ENCODE data around the gene CLPSL2.
"Not testable (repeated sequence)": the region's sequence is repeated elsewhere in the genome, so short reads cannot be mapped to it uniquely, and the experiment has no call there.

CLPSL2 gene, protein sequence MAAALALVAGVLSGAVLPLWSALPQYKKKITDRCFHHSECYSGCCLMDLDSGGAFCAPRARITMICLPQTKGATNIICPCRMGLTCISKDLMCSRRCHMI

DNA sequence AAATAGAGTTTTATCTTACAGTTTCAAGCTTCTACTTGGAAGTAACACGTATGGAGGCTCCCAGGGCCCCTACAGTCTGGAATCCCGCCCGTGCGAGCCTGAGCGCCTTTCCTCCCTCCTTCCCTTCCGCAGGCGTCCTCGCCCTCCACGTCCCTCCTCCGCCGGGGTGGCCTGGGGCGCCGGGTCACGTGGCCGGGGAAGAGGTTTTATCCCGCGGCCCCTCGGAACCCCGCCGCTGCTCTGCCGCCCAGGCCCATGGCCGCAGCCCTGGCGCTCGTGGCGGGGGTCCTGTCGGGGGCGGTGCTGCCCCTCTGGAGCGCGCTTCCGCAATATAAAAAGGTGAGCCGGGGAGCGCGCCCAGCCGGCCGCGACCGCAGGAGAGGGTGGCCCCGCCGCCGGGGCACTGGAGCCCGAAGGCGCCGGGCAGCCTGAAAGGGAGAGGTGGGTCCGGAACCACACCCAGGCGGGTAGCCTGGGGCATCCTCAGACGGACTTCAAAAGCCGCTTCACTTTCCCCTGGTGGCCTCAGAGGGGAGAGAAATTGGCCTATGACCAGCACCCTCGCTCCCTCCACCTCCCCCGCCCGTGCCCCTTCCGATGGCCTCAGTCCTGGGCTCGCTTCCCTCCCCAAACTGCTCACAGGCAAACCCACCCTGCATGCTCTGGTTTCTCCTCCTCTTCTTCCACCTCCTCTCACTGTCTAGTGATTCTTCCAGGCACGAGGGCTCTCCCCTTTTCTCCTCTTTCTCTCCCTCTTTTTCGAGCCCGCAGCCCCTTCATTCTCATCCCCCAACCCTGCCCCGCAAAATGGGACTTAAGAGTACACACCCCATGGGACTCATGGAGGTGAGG, at the start of gene CLPSL2:
Gene CLPSL2 (plus strand): TSS at position 235 of the 852 bp plus-strand sequence. CDS start 21 bp downstream, at position 256.
- no peak for DNase-seq (ENCODE audit: low read depth)

DNA sequence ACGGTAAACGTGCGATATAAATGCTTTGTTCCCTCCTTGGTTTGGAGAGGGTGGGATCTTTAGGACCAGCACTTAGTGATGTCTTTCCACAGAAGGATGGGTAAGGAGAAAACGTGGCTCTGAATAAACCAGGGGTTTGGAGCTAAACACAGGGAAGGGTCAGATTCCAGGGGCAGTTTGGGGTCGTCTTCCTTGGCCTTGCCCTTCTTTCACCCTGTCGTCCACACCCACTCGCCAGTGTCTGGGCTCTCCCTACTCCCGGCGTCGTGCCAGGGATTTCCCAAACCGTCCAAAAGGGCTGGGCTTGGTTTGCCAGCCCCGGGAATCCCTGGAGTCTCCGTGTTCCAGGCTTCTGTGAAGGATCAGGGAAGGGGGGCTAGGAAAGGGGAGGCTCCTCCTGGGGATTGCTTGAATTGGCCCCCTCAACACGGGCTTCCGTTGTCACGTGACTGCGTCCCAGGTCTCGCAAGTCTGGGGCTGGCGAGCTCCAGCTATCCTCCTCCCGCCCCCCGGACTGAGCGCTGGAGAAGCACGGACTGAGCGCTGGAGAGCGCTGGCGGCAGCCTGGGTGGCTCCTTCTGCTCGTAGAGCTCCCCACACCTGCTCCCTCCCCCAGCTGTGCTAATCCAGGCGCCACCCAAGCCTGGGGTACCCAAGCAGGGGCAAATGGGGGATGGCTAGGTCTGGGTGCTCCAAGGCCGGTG, 49.0 kb upstream of the CLPSL2 start:
- DNase-seq (ENCODE audit: low read depth): no peak

DNA sequence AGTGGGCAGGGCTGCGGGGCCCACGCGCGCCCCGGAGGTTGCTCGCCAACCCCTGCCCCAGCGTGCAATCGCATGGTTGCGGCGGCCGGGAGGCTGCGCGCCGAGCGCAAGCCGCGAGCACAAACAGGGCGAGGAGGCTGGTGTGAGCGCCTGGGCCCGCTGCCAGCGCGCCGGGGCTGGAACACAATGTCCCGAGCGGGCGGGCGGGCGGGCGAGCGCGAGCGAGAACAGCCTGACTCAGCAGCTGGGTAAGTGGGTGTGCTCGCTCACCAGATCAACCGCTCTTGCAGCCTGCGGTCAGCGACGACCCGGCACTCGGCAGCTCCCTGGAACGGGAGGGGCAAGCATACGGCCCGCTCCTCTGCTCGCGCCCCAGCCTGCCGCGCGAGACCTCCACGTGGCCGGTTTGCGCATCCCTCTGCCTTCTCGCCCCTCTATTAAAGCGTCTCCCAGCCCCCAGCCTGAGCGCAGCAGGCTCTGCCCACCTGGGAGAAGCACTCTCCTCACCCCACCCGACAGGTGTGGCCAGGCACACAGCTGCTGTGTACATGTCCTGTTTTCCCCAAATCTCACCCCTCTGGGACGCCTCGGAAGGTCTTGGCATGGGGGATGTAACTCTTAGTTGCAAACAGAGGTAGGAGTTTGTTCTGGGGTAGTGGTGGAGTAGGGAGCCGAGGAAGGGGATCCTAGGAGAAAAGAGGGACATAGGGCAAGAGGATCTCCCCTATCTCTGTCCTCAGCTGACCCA, 48.3 kb upstream of the CLPSL2 start:
- DNase-seq (ENCODE audit: low read depth): no peak

DNA sequence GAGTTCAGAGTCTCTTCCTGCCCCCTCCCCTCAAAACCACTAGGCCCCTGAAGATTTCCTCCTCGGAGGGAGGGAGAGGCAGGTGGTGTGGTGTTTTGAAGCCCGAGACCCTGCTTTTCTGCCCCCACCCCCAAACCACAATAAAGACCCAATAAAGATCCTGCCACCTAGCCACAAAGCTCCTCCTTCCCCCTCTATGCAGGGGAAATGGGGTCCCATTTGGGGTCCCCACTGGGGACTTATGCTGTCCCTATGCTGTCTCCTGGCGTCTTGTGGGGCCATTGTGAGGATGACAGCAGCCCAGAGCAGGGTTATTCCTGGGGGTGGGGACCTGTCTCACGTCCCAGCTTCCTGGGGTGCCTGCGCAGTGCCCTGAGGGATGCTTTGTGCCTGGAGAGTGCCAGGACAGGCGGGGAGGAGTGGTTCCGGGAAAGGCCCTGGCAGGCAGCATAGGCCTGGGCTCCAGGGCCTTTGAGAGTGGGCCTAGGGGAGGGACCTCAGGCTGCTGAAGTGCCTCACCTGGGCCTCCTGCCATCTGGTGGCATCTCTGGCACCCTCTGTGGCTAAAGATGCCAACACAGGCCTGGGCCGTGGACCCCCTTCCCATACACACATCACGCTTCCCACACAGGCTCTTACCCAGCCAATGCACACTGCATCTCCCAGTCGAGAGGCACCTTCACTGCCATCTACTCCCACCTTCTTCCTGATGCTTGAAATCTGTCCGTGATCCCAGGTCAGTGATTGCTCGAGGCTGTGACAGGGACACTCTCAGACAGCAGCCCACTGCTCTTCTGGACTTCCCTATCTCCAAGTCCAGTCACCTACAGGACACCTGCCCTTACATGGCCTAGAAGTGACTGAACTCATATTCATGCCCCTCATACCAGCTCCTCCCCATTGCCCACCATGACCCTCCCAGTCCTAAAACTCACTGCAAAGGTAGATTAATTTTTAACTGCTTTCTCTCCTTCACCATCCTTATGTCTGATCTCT, 47.4 kb upstream of the CLPSL2 start:
- no peak for DNase-seq (ENCODE audit: low read depth)

DNA sequence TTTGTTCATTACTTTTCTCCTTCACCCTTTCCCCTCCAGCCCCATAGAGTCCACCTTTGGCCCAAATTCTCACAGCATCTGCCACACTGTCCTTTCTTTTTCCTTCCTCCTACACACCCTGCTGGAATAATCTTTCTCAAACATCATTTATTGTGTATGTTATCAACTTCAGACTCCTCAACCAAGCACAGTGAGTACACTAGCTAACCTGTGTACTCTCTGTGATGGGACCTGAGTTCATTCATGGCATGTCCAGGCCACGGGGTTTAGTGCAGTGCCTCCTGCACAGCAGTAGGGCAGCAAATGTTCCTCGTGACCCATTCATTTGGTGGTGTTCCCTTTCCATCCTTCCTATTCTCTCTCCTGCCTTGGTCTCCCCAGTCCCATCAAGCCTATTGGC, 46.7 kb upstream of the CLPSL2 start:
- no peak for DNase-seq (ENCODE audit: low read depth)

DNA sequence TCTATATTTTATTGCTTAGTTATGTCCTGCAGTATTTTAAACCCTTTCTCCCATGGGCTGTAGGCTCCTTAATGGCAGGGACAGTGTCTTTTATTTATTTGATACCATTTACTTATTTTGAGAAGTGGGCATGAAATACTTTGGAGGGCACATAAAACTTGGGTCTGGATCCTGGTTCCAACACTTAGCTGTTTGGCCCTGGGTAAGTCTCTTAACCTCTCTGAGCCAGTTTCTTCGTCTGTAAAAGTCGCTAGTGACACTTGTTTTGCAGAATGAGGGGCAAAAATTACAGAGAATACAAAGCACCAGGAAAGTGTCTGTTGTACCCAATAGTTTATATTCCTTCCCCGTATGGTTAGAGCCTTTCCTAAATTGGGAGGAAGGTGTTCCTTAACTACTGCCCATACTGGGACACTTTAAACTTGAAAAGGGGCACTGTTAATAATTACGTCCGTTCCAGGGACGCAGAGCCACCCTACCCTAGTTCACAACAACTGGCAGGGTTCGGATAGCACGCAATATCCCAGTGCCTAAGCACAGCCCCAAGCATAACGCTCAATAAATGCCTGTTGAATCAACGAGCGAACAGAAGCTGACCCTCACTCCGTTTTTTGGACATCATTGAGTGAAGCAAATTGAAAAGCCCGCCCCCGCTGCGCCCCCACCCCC, 45.5 kb upstream of the CLPSL2 start:
- DNase-seq (ENCODE audit: low read depth): no peak

DNA sequence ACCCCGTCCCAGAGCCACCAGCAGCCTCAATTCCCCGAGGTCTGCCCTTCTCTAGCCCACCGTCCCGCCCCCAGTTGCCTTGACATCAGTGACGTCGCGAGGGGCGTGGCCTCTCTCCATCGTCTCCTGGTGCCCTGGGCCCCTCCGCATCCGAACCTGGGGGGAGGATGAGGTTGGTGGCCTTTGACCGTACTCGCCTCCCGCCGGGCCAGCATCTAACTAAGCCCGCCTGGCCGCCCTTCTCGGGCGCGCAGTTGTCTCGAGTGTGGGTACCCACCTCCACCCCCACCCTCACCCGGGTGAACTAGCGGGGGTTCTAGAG, 45.0 kb upstream of the CLPSL2 start:
- DNase-seq (ENCODE audit: low read depth): no peak

DNA sequence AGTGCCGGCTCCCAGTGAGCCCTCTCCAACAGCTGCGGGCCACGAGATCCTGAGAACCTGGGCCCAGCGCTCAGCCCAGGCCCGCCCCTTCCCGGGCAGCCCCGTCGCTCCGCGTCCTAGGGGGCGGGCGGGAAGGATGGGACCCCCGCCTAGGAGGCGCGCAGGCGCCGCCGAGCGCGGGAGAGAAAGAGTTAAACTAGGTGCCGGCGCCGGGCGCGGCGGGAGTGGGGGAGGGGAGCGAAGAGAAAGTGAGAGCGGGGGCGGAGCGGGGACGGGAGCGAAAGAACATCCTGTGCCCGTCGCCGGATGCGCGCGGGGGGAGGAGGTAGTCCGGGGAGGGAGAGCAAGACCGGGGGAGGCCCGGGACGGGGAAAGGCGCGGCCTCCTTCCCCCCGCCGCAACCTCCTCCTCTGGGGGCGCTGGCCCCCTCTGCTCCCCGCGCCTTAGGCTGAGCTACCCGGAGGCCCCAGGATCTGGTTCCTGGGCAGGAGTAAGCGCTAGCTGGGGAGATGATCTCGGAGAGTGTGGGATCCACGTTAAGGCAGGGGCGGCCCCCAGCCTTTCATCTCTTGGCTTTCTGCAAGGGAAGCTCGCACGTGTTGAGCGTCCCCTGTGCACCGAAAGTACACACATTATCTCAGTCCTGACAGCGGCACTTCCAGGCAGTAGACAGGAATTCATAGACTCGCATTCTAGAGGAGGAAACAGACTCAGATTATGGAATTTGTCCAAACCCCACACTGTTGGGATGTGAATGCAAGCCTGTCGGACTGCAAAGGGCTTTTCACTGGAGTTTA, 44.5 kb upstream of the CLPSL2 start:
- peak; percentile 63 for DNase-seq (ENCODE audit: low read depth)

DNA sequence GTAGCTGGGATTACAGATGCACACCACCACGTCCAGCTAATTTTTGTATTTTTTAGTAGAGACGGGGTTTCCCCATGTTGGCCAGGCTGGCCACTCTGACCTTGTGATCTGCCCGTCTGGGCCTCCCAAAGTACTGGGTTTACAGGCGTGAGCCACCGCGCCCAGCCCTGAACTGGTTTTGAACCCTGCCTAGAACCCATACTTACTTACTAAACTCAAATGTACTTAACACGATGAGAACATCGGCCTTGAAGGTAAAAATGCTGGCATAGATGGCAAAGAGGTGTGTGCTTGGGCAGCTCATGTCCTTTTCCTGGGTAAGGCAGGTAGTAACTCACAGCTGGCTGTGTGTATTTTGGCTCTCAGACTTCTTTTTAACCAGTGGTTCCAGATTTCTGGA, 42.8 kb upstream of the CLPSL2 start:
- DNase-seq (ENCODE audit: low read depth): no peak

DNA sequence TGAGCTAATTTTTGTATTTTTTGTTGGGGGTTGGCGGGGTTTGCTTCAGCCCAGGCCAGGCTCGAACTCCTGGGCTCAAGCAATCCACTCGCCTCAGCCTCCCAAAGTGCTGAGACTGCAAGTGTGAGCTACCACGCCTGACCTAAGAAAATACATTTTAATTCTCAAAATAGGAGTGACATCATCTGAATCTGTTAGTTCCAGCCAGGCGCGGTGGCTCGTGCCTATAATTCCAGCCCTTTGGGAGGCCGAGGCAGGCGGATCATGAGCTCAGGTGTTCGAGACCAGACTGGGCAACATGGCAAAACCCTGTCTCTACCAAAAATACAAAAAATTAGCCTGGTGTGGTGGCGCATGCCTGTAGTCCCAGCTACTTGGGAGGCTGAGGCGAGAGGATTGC, 42.1 kb upstream of the CLPSL2 start:
- not testable (repeated sequence) for DNase-seq (ENCODE audit: low read depth)

DNA sequence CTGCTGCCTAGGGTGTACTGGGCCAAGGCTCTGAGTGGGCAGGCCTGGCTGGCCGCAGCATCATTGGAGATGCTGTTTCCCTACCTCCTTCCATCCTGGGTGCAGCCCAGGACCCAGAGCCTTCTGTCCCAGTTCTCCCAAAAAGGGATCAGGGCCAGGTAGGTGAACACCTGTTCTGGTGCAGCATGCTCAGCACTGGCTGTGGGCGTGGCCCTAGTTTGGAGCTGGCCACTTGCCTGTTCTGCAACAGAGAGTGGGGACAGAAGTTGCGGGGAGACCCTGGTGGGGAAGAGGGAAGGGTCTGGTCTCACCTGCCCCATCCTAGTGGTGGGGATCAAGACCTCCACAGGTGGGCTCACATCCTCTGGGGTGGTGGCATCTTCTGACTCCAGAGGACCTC, 40.9 kb upstream of the CLPSL2 start:
- DNase-seq (ENCODE audit: low read depth): no peak

DNA sequence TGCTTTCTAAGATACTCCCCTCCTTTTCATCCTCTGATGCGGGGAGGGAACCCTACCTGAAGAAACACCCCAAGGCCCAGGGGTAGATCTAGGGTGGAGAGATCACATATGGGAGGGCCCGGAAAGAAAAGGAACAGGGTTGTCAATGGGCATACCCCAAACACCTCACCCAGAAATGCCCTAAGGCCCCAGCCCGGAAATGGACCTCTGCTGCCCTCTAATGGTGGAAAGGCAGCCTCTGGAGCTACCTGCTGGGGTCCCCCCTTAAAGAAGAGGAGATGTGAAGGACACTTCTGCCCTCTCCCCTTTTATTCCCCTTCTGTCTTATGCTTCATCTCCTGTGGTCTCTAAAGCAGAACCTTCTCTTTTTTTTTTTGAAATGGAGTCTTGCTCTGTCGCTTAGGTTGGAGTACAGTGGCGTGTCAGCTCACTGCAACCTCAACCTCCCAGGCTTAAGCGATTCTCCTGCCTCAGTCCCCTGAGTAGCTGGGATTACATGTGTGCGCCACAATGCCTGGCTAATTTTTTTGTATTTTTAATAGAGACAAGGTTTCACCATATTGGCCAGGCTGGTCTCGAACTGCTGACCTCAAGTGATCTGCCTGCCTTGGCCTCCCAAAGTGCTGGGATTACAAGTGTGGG, 40.0 kb upstream of the CLPSL2 start:
- DNase-seq (ENCODE audit: low read depth): no peak

DNA sequence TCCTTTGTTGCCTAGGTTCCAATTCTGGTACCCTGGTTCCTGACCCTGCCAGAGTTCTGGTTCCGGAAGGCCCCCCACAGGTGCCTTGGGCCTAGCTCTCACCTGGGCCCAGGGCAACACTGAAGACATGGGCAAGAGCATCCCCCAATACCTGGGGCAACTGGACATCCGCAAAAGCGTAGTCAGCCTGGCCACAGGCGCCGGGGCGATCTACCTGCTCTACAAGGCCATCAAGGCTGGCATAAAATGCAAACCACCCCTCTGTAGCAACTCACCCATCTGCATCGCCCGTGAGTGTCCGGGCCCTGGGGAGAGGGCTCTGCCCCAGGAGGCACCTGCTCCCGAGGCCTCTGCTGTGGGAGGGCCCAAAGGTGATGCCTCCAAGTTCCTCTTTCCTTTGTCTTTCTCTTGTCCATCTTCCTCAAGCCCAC, 39.4 kb upstream of the CLPSL2 start, which contains the start of gene ARMC12:
Gene ARMC12 (plus strand): TSS at position 51 of the 431 bp plus-strand sequence. CDS start 77 bp downstream, at position 128.
- DNase-seq (ENCODE audit: low read depth): no peak

DNA sequence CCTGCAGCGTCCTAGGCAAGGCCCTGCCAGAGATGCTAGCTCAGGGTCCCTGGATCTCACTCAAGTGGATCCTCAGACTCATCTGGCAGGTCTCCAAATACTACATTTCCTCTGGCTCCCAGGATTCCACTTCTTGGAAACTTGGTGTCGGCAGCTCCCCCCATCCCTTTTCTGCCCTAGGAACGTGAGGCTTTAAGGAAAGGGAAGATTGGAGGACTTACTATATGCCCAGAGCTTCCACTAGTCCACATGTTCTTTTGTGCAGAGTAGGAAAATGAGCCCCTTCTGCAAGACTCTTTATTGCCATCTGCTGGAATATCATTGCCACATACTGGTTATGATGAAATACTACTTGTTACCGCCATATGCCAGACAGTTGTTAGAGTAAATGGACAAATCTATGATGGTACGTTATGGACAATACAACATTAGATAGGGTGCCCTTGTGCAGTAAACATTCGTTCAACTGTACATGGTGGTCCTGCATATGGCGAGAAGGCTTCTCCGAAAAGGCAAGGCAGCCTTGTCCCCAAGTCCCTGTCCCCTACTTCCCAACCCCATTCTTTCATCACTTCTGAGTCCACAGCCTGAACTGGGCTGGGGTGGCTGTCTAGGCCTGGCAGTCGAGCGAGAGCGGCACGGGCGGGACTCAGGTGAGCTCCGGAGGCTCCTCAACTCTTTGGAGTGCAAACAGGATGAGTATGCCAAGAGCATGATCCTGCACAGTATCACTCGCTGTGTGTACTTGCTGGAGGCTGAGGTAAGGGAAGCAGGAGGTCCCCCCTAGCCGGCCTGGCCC, 38.8 kb upstream of the CLPSL2 start:
- peak; percentile 47 for DNase-seq (ENCODE audit: low read depth)

DNA sequence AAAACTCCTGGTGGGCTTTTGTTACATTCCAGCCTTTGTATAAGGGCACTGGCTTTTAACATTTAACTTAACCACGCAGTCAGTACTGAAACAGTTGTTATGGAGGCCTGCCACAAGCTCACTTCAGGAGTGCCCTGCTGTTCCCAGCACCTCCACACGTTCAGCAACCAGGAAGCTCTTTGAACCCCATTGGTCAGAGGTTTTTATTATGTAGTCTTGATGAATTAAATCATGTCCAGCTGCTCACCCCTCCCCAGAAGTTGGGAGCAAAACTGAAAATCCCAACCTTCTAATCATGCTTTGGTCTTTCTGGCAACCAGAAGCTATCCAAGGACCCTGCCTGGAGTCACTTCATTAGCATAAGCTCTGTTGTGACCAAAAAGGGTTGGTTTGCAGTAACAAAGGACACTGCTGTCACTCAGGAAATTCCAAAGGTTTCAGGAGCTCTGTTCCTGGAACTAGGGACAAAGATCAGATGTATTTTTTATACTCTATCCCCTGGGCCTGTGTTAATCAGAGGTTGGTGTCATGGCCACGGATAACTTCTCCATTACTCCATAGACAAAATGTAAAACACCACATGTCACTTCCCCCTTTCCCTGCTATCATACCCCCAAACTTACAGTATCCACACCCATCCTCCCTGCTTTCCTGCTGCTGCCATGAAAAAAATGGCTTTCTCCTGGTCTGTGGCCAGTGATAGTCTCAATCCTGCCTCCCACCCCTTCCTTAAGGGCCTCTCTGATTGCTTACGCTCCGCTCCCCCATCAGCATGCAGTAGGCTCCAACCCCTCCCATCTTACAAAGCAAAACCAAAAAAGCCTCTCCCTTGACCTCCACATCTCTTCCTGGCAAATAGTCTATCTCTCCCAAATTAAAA, 36.5 kb upstream of the CLPSL2 start:
- DNase-seq (ENCODE audit: low read depth): no peak

DNA sequence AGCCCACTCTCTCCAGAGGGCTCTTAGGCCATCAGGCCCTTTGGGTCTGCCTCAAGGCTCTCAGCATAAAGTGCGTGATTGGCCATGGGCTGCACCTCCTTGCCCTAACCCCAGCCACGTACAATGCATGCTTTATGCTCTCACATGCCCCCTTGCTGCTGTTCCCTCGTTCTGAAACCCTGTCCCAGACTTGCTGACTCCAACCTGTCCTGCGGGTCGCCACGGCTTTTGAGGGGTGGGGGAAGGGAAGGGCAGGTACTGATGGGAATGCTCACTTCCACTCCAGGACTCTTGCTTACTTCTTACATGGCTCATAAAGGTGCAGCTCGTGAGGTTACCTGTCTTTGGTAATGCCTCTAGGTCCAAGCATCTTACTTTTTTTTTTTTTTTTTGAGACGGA, 33.6 kb upstream of the CLPSL2 start:
- no peak for DNase-seq (ENCODE audit: low read depth)

DNA sequence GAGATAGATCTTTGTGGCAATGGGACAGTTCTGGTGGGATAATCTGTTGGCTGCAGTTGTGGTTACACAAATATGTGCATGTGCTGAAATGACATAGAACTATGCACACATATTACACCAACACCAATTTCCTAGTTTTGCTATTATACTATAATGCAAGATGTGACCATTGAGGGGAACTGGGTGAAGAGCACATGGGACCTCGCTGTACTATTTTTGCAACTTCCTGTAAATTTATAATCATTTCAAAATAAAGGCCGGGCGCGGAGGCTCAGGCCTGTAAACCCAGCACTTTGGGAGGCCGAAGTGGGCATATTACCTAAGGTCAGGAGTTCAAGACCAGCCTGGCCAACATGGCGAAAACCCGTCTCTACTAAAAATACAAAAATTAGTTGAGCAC, 30.9 kb upstream of the CLPSL2 start:
- DNase-seq (ENCODE audit: low read depth): no peak

Measured in HS-5 (cell line).